Endothelial cell of umbilical vein (primary cell): ENCODE data around the gene TTLL13. TPM values are rescaled to one million over a fixed set of nuclear protein-coding genes. Genes with fewer than 3 reads are reported as not detected.

ENCODE experiments used
- BruUV-seq: library from RNA; stranded (reverse); fragments of 400-500 nt; replicated peaks from 2 replicates; lab custom pipeline; 2021; lab: Mats Ljungman, UMichigan
- CTCF ChIA-PET: fragments of 300-600, 350-600 bp; sonication (Branson Sonifier 250); formaldehyde crosslinking; loops from one replicate; lab custom pipeline; 2021; ENCODE audit warnings: antibody characterized with exemption, inconsistent platforms; lab: Charles Lee
- POLR2A ChIA-PET: fragments of 300-600, 350-600 bp; sonication (Branson Sonifier 250); formaldehyde crosslinking; loops from one replicate; lab custom pipeline; 2021; ENCODE audit warnings: antibody characterized with exemption, inconsistent platforms; lab: Charles Lee
- DNase-seq: peaks from one replicate; pipeline ENCODE4 v3.0.0-alpha.2; 2011; ENCODE audit warnings: low read depth, low spot score
- FAIRE-seq: peaks from 2 replicates; lab custom pipeline; 2011; peaks lifted over from hg19 to GRCh38; lab: Jason Lieb, UNC
- H2AFZ ChIP-seq: 2 replicates; pipeline ENCODE4 v1.6.0; 2012; ENCODE audit warnings: low read depth, low read length, control low read depth, inconsistent platforms
- H3K27ac ChIP-seq: 2 replicates; pipeline ENCODE4 v1.5.1; 2011; ENCODE audit warnings: low read depth, mild to moderate bottlenecking, control low read depth, low read length, moderate library complexity; ENCODE audit not compliant: insufficient read depth
- H3K27me3 ChIP-seq, 2 experiments: 2 replicates each; pipeline versions ENCODE4 v1.6.0 to v1.6.1; 2011; ENCODE audit warnings: low read length in 2 of 2, mixed read lengths in 1 of 2; ENCODE audit not compliant: control insufficient read depth in 2 of 2, insufficient read depth in 2 of 2
- H3K36me3 ChIP-seq, 2 experiments: 2 replicates in 1 of 2; 3 replicates in 1 of 2; pipeline ENCODE4 v1.5.1; 2011; ENCODE audit warnings: low read length in 2 of 2, mild to moderate bottlenecking in 1 of 2, moderate library complexity in 1 of 2; ENCODE audit not compliant: control insufficient read depth in 2 of 2, insufficient read depth in 2 of 2; ENCODE audit errors: extremely low read depth in 1 of 2
- H3K4me1 ChIP-seq: 3 replicates; pipeline ENCODE4 v1.5.1; 2011; ENCODE audit warnings: mild to moderate bottlenecking, low read length; ENCODE audit not compliant: control insufficient read depth, insufficient read depth; ENCODE audit errors: extremely low read depth
- H3K4me2 ChIP-seq: 2 replicates; pipeline ENCODE4 v1.6.1; 2011; ENCODE audit warnings: low read length, control low read depth, mixed read lengths; ENCODE audit not compliant: insufficient read depth
- H3K4me3 ChIP-seq, 3 experiments: fragments of 200-600 bp in 1 of 3; sonication (generic), shearing (Covaris generic) in 1 of 3; replicated peaks in 1 of 3; 2 replicates each; pipeline ENCODE4 v1.5.1; 2011 to 2016; ENCODE audit warnings: control low read depth in 3 of 3, low read length in 3 of 3, mild to moderate bottlenecking in 2 of 3, inconsistent platforms in 1 of 3, low read depth in 1 of 3, moderate library complexity in 1 of 3; ENCODE audit not compliant: insufficient read depth in 1 of 3
- H3K79me2 ChIP-seq: 2 replicates; pipeline ENCODE4 v1.6.0; 2012; ENCODE audit warnings: low read length, inconsistent platforms; ENCODE audit not compliant: control insufficient read depth, insufficient read depth
- H3K9ac ChIP-seq: replicated peaks from 2 replicates; pipeline ENCODE3; 2011; ENCODE audit warnings: low read length, control low read depth; ENCODE audit not compliant: insufficient read depth; ENCODE audit errors: extremely low read depth
- H3K9me1 ChIP-seq: replicated peaks from 3 replicates; pipeline ENCODE4 v1.6.0; 2011; ENCODE audit warnings: mild to moderate bottlenecking, low read length; ENCODE audit not compliant: control insufficient read depth, insufficient read depth; ENCODE audit errors: extremely low read depth
- H3K9me3 ChIP-seq: replicated peaks from 2 replicates; pipeline ENCODE4 v1.5.1; 2012; ENCODE audit warnings: low read length, inconsistent platforms; ENCODE audit not compliant: control insufficient read depth, insufficient read depth
- H4K20me1 ChIP-seq: replicated peaks from 2 replicates; pipeline ENCODE3; 2011; ENCODE audit warnings: mild to moderate bottlenecking, low read length; ENCODE audit not compliant: control insufficient read depth, insufficient read depth; ENCODE audit errors: extremely low read depth
- FOS ChIP-seq: IDR thresholded peaks from 2 replicates; pipeline ENCODE4 v1.6.1; 2011; ENCODE audit warnings: mild to moderate bottlenecking, low read length, moderate library complexity, borderline replicate concordance; ENCODE audit not compliant: insufficient read depth
- GATA2 ChIP-seq: IDR thresholded peaks from 2 replicates; pipeline ENCODE4 v1.7.0; 2011; ENCODE audit warnings: low read depth, mild to moderate bottlenecking, moderate library complexity, mixed read lengths, low read length; ENCODE audit not compliant: insufficient read length, insufficient read depth
- JUN ChIP-seq: IDR thresholded peaks from 2 replicates; pipeline ENCODE4 v1.6.1; 2011; ENCODE audit warnings: borderline replicate concordance, low read depth; ENCODE audit not compliant: insufficient read length, insufficient read depth
- POLR2A ChIP-seq: IDR thresholded peaks from 2 replicates; pipeline ENCODE4 v1.6.1; 2012; ENCODE audit warnings: low read depth, mild to moderate bottlenecking, control low read depth, low read length
- POLR2AphosphoS5 ChIP-seq: IDR thresholded peaks from 2 replicates; pipeline ENCODE4 v1.6.1; 2012; ENCODE audit warnings: low read depth, mild to moderate bottlenecking, control low read depth, low read length, moderate library complexity; ENCODE audit not compliant: insufficient read depth
- dilution Hi-C: fragments of 300-500 bp; cut with MboI; formaldehyde crosslinking; loops from one replicate; pipeline ENCODE4 v1.15.0; 2019; ENCODE audit warnings: low sequenced_read_pairs; ENCODE audit not compliant: extremely low pct_ligation_motif_present
- intact Hi-C: fragments of 100-400 bp; cut with micrococcal nuclease; formaldehyde crosslinking; loops from one replicate; pipeline ENCODE4 v1.10.0; 2022
- polyA plus RNA-seq, 4 experiments: library from polyadenylated mRNA; depleted of rRNA in 3 of 4; stranded (reverse) in 3 of 4; unstranded in 1 of 4; fragments of >200 nt; gene quantifications; 2 replicates each; pipeline versions ENCODE4 v1.2.1 to v1.2.3, GENCODE V29; 2011 to 2012; ENCODE audit warnings: missing spikeins in 1 of 4
- total RNA-seq: library from RNA; stranded (reverse); gene quantifications from 2 replicates; pipeline ENCODE4 v1.2.3, GENCODE V29; 2021
- TF ChIP-seq, protein P1 (sequence below), 2 donors: IDR thresholded peaks; 1 replicate in 1 of 2; 2 replicates in 1 of 2; pipeline ENCODE4 v1.5.1; 2011; ENCODE audit warnings: low read length in 2 of 2, mild to moderate bottlenecking in 2 of 2, moderate library complexity in 2 of 2, control low read depth in 1 of 2, inconsistent platforms in 1 of 2, low read depth in 1 of 2; ENCODE audit not compliant: insufficient read depth in 1 of 2; ENCODE audit errors: extremely low read depth in 1 of 2
- TF ChIP-seq, protein P2 (sequence below): IDR thresholded peaks from 2 replicates; pipeline ENCODE4 v1.6.1; 2011; ENCODE audit not compliant: insufficient read depth, insufficient read length

The TTLL13 gene
- total and polyA plus RNA-seq, 2 donors (not counting 3 experiments of a cell fraction or from before 2014, with no cell fraction given), result 0.04 TPM; not detected in 1

DNA sequence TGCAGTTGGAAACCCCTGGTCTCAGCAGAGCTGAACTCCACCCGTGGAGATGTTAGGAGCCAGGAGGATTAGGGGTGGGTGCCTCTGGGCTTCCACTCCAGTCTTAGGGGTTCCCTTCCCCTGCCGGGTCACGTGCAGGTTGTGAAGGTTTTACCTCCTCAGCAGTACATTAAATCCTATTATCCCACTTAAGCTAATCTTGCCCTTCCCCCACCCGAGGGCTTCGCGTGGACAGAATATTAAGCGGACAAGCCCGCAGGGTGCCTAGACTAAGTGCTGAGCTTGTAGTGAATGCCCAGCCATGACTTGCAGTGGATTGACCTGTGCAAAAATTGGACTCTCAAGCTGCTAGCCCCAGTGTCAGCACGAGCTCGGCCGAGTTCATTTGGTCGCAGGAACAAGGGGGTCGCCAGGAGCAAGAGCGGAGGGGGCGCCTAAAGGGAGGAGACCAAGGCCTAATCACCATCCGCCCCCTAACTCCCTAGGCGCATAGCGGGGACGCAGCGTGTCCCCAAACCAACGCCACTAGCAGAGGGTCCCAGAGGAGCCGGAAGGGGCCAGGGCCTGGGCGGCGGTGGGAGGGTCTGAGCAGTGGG is 48.7 kb upstream of the TTLL13 start:
- CTCF ChIA-PET, result interaction anchor here (0.6 to 7.5 kb wide), 14 partner anchors 8 to 85 kb away, joined by 3 to 34 read pairs (median 5); partner anchors contain the start of genes NGRN and TTLL13
- Histone ChIP-seq H3K4me1 (peaks cover 6% of the 10 kb centered on the region), H2AFZ (peak overlapping the region; percentile 99), H3K9ac (peak overlapping the region; percentile 32), H3K4me3 (peak overlapping the region; percentile 67 to 92 (median 77)), H3K79me2 (no peaks in the 10 kb centered on the region), H3K27ac (no peak overlapping the region), H4K20me1 (no peaks in the 10 kb centered on the region), H3K4me2 (peak overlapping the region; percentile 87), H3K27me3 (no peaks in the 10 kb centered on the region), H3K36me3 (no peaks in the 10 kb centered on the region), H3K9me1 (no peaks in the 10 kb centered on the region), H3K9me3 (no peaks in the 10 kb centered on the region)
- BruUV-seq, result TSS peak; percentile 17
- intact Hi-C loops, result loop anchor here (1.0 kb wide), 1 partner anchor 33 kb away; the partner anchor contains the start of gene CIB1
- POLR2A ChIA-PET, result interaction anchor here (0.9 to 1.7 kb wide), 3 partner anchors 33 to 98 kb away, joined by 3 to 5 read pairs (median 4); partner anchors contain the start of gene CIB1
- TF ChIP-seq GATA2, result no peak
- no peak for TF ChIP-seq JUN
- TF ChIP-seq POLR2AphosphoS5, result no peak
- TF ChIP-seq POLR2A, result no peak
- no peak for TF ChIP-seq FOS
- TF ChIP-seq, protein P1, sequence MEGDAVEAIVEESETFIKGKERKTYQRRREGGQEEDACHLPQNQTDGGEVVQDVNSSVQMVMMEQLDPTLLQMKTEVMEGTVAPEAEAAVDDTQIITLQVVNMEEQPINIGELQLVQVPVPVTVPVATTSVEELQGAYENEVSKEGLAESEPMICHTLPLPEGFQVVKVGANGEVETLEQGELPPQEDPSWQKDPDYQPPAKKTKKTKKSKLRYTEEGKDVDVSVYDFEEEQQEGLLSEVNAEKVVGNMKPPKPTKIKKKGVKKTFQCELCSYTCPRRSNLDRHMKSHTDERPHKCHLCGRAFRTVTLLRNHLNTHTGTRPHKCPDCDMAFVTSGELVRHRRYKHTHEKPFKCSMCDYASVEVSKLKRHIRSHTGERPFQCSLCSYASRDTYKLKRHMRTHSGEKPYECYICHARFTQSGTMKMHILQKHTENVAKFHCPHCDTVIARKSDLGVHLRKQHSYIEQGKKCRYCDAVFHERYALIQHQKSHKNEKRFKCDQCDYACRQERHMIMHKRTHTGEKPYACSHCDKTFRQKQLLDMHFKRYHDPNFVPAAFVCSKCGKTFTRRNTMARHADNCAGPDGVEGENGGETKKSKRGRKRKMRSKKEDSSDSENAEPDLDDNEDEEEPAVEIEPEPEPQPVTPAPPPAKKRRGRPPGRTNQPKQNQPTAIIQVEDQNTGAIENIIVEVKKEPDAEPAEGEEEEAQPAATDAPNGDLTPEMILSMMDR (IDR thresholded peaks at IDR 0.05; ENCODE audit: extremely low read depth in 1 of 2, insufficient read depth in 1 of 2, low read depth in 1 of 2, low read length in 2 of 2), result no peak
- TF ChIP-seq, protein P2, sequence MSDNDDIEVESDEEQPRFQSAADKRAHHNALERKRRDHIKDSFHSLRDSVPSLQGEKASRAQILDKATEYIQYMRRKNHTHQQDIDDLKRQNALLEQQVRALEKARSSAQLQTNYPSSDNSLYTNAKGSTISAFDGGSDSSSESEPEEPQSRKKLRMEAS, result no peak
- FAIRE-seq, result no peak
- dilution Hi-C loops, result no loop called here
- no peak for DNase-seq
